GM10248 (cell line): ENCODE data around the gene IL17RE.

ENCODE experiments used
- CTCF ChIA-PET: fragments of 300-600 bp; sonication (Branson Sonifier 250); formaldehyde crosslinking; extraction: SDS; loops from one replicate; lab custom pipeline; 2021; ENCODE audit warnings: antibody characterized with exemption; lab: Yijun Ruan, JAX
- POLR2A ChIA-PET: fragments of 350-650 bp; sonication (Branson Sonifier 250); formaldehyde crosslinking; extraction: SDS; loops from one replicate; lab custom pipeline; 2020; ENCODE audit warnings: antibody characterized with exemption; lab: Yijun Ruan, JAX
- DNase-seq: peaks from one replicate; pipeline ENCODE4 v3.0.0; 2012; ENCODE audit errors: extremely low spot score
- CTCF ChIP-seq: IDR thresholded peaks from 2 replicates; pipeline ENCODE4 v1.5.1; 2012; ENCODE audit warnings: mild to moderate bottlenecking, low read depth; ENCODE audit errors: extremely low read depth, missing control alignments, control extremely low read depth

IL17RE gene

GRCh38 chr3:9903904-9904303 is 1.3 kb downstream of the IL17RE start:
- ChIA-PET POLR2A (no interaction called here), CTCF (interaction anchor here (3.5 kb wide), 1 partner anchor 9 kb away, joined by 25 read pairs; no protein-coding TSS in a partner anchor)
- no peak for TF ChIP-seq CTCF
- no peak for DNase-seq

- ChIA-PET POLR2A (interaction anchor here (1.0 kb wide), 1 partner anchor 13 kb away, joined by 3 read pairs; no protein-coding TSS in a partner anchor), CTCF (interaction anchor here (2.2 kb wide), 1 partner anchor 26 kb away, joined by 9 read pairs; the partner anchor contains the start of gene CRELD1)
- no peak for TF ChIP-seq CTCF
- no peak for DNase-seq
Observed at GRCh38 chr3:9906480-9906879, 3.8 kb downstream of the IL17RE start.

GRCh38 chr3:9908286-9908685 is 5.6 kb downstream of the IL17RE start:
- ChIA-PET CTCF (interaction anchor here (1.2 to 2.2 kb wide), 2 partner anchors 8 to 25 kb away, joined by 3 to 9 read pairs; partner anchors contain the start of gene CRELD1), POLR2A (no interaction called here)
- no peak for DNase-seq
- TF ChIP-seq CTCF: no peak

- no peak for TF ChIP-seq CTCF
- ChIA-PET POLR2A (interaction anchor here (0.6 kb wide), 1 partner anchor 9 kb away, joined by 7 read pairs; no protein-coding TSS in a partner anchor), CTCF (interaction anchor here (1.3 kb wide), 1 partner anchor 24 kb away, joined by 3 read pairs; the partner anchor contains the start of gene CRELD1)
- no peak for DNase-seq
Observed at GRCh38 chr3:9909221-9910013, 6.8 kb downstream of the IL17RE start.

- POLR2A ChIA-PET: no interaction called here
- no peak for DNase-seq
- CTCF ChIA-PET: interaction anchor here (1.0 to 4.6 kb wide), 9 partner anchors 9 to 408 kb away, joined by 3 to 41 read pairs (median 5); partner anchors contain the start of genes CRELD1 and IL17RE
- no peak for TF ChIP-seq CTCF
Observed at GRCh38 chr3:9911863-9912262, 9.2 kb downstream of the IL17RE start.

- DNase-seq: no peak
- ChIA-PET POLR2A (no interaction called here), CTCF (interaction anchor here (1.0 to 4.6 kb wide), 7 partner anchors 9 to 409 kb away, joined by 3 to 41 read pairs (median 6); partner anchors contain the start of genes CRELD1 and IL17RE)
- TF ChIP-seq CTCF: no peak
Observed at GRCh38 chr3:9912294-9912935, 9.8 kb downstream of the IL17RE start.
